T-helper 1 cell treated with Interleukin-12 subunit alpha and Interleukin-12 subunit beta and Interleukin-4 antibody, amounts not matched to agents 30 ng/mL and 1 ng/mL, for 36 hours (primary cell): Measurements from ENCODE around the gene MYO3B. TPM values are rescaled to one million over a fixed set of nuclear protein-coding genes. Genes with fewer than 3 reads are reported as not detected.

Source experiments
- intact Hi-C: fragments of 100-400 bp; cut with micrococcal nuclease; formaldehyde crosslinking; loops from one replicate; pipeline ENCODE4 v1.15.1; 2024
- total RNA-seq: library from RNA; stranded (reverse); gene quantifications from 2 replicates; pipeline ENCODE4 v1.2.3, GENCODE V29; 2022

The MYO3B gene
- total RNA-seq, 1 donor from 2014 or later = 0.78 TPM

GRCh38 chr2:170235860-170236679 lies 58.1 kb downstream of the MYO3B start:
- intact Hi-C loops = loop anchor here (1.0 kb wide), 4 partner anchors 125 to 637 kb away; partner anchors contain the start of gene GAD1

GRCh38 chr2:170236680-170237047 lies 58.7 kb downstream of the MYO3B start:
- intact Hi-C loops = loop anchor here (1.0 kb wide), 4 partner anchors 125 to 637 kb away; partner anchors contain the start of gene GAD1

GRCh38 chr2:170237572-170238120 lies 59.7 kb downstream of the MYO3B start:
- intact Hi-C loops = no loop called here

- intact Hi-C loops = no loop called here
Observed at GRCh38 chr2:170238776-170239175, 60.8 kb downstream of the MYO3B start.

GRCh38 chr2:170240629-170241028 lies 62.7 kb downstream of the MYO3B start:
- intact Hi-C loops = no loop called here

GRCh38 chr2:170241756-170242155 lies 63.8 kb downstream of the MYO3B start:
- intact Hi-C loops = no loop called here

GRCh38 chr2:170243118-170243837 lies 65.3 kb downstream of the MYO3B start:
- intact Hi-C loops = no loop called here

- intact Hi-C loops = no loop called here
Observed at GRCh38 chr2:170243898-170244297, 66.0 kb downstream of the MYO3B start.

GRCh38 chr2:170244555-170244954 lies 66.6 kb downstream of the MYO3B start:
- intact Hi-C loops = no loop called here

- intact Hi-C loops = no loop called here
Observed at GRCh38 chr2:170245312-170245711, 67.4 kb downstream of the MYO3B start.

- intact Hi-C loops = no loop called here
Observed at GRCh38 chr2:170247333-170247732, 69.4 kb downstream of the MYO3B start.

GRCh38 chr2:170247882-170248393 lies 70.0 kb downstream of the MYO3B start:
- intact Hi-C loops = no loop called here

GRCh38 chr2:170248574-170249393 lies 70.8 kb downstream of the MYO3B start:
- intact Hi-C loops = no loop called here

GRCh38 chr2:170249761-170250160 lies 71.8 kb downstream of the MYO3B start:
- intact Hi-C loops = no loop called here

- intact Hi-C loops = no loop called here
Observed at GRCh38 chr2:170250584-170250983, 72.6 kb downstream of the MYO3B start.

- intact Hi-C loops = no loop called here
Observed at GRCh38 chr2:170252414-170252813, 74.5 kb downstream of the MYO3B start.

- intact Hi-C loops = no loop called here
Observed at GRCh38 chr2:170253721-170254230, 75.8 kb downstream of the MYO3B start.

- intact Hi-C loops = no loop called here
Observed at GRCh38 chr2:170254293-170254732, 76.4 kb downstream of the MYO3B start.

GRCh38 chr2:170255137-170255536 lies 77.2 kb downstream of the MYO3B start:
- intact Hi-C loops = no loop called here

- intact Hi-C loops = no loop called here
Observed at GRCh38 chr2:170255971-170256370, 78.0 kb downstream of the MYO3B start.

GRCh38 chr2:170258382-170258781 lies 80.4 kb downstream of the MYO3B start:
- intact Hi-C loops = no loop called here
